IMR-90 (cell line): Measurements from ENCODE around the gene PRSS16. TPM values are rescaled to one million over a fixed set of nuclear protein-coding genes. Genes with fewer than 3 reads are reported as not detected.

Experiments used
- ATAC-seq: fragments of 200-7000 bp; cut with Tn5 transposase; 2 replicates; pipeline ENCODE4 v1.9.1; 2020; ENCODE audit warnings: low read depth, mild to moderate bottlenecking, moderate library complexity
- BruUV-seq: library from RNA; stranded (reverse); fragments of 400-500 nt; replicated peaks from 2 replicates; lab custom pipeline; 2021; lab: Mats Ljungman, UMichigan
- CTCF ChIA-PET: fragments of 300-600 bp; formaldehyde crosslinking; extraction: SDS; loops from one replicate; lab custom pipeline; 2021; ENCODE audit warnings: antibody characterized with exemption; lab: Yijun Ruan, JAX
- POLR2A ChIA-PET: fragments of 300-600 bp; sonication (Branson Sonifier 250); formaldehyde crosslinking; loops from one replicate; lab custom pipeline; 2022; ENCODE audit warnings: antibody characterized with exemption; ENCODE audit not compliant: unreplicated experiment; lab: Charles Lee
- DNase-seq: peaks from one replicate; pipeline ENCODE4 v3.0.0; 2013
- H2AFZ ChIP-seq: replicated peaks from 2 replicates; pipeline ENCODE3; 2013; ENCODE audit warnings: low read length, mild to moderate bottlenecking; ENCODE audit not compliant: poor library complexity
- H2AK5ac ChIP-seq: 2 replicates; pipeline ENCODE4 v1.6.1; 2013; ENCODE audit warnings: low read depth, low read length, inconsistent platforms
- H2AK9ac ChIP-seq: replicated peaks from 2 replicates; pipeline ENCODE3; 2013; ENCODE audit warnings: mild to moderate bottlenecking, low read depth, low read length, moderate library complexity; ENCODE audit not compliant: poor library complexity
- H2BK120ac ChIP-seq: 2 replicates; pipeline ENCODE4 v1.6.1; 2013; ENCODE audit warnings: low read depth, low read length, inconsistent platforms
- H2BK15ac ChIP-seq: 3 replicates; pipeline ENCODE4 v1.6.1; 2013; ENCODE audit warnings: low read depth, low read length, inconsistent platforms
- H2BK20ac ChIP-seq: 2 replicates; pipeline ENCODE4 v1.6.1; 2013; ENCODE audit warnings: low read depth, mild to moderate bottlenecking, inconsistent platforms, low read length, moderate library complexity
- H2BK5ac ChIP-seq: 2 replicates; pipeline ENCODE4 v1.6.1; 2013; ENCODE audit warnings: mild to moderate bottlenecking, low read depth, low read length, inconsistent platforms; ENCODE audit not compliant: poor library complexity, severe bottlenecking
- H3K14ac ChIP-seq: replicated peaks from 2 replicates; pipeline ENCODE4 v1.6.1; 2013; ENCODE audit warnings: low read depth, low read length, inconsistent platforms
- H3K18ac ChIP-seq: 2 replicates; pipeline ENCODE4 v1.6.1; 2013; ENCODE audit warnings: low read depth, low read length, control low read depth
- H3K23ac ChIP-seq: 2 replicates; pipeline ENCODE4 v1.6.1; 2013; ENCODE audit warnings: low read depth, low read length, inconsistent platforms
- H3K27ac ChIP-seq: 2 replicates; pipeline ENCODE4 v1.5.1; 2013; ENCODE audit warnings: mild to moderate bottlenecking, control low read depth, low read length; ENCODE audit not compliant: insufficient read depth
- H3K27me3 ChIP-seq: 2 replicates; pipeline ENCODE4 v1.6.1; 2013; ENCODE audit warnings: low read length; ENCODE audit not compliant: control insufficient read depth, insufficient read depth
- H3K36me3 ChIP-seq: 2 replicates; pipeline ENCODE4 v1.6.1; 2013; ENCODE audit warnings: low read length, mixed read lengths; ENCODE audit not compliant: control insufficient read depth, insufficient read depth
- H3K4ac ChIP-seq: 2 replicates; pipeline ENCODE4 v1.6.1; 2013; ENCODE audit warnings: low read depth, low read length, inconsistent platforms
- H3K4me1 ChIP-seq: 2 replicates; pipeline ENCODE4 v1.6.1; 2013; ENCODE audit warnings: low read length, mixed read lengths; ENCODE audit not compliant: control insufficient read depth, insufficient read depth
- H3K4me2 ChIP-seq: 2 replicates; pipeline ENCODE4 v1.6.1; 2013; ENCODE audit warnings: low read depth, mild to moderate bottlenecking, control low read depth, low read length, moderate library complexity
- H3K4me3 ChIP-seq: 2 replicates; pipeline ENCODE4 v1.5.1; 2013; ENCODE audit warnings: low read depth, mild to moderate bottlenecking, control low read depth, low read length, moderate library complexity; ENCODE audit not compliant: insufficient read depth
- H3K56ac ChIP-seq: 2 replicates; pipeline ENCODE4 v1.6.1; 2013; ENCODE audit warnings: low read length, inconsistent platforms; ENCODE audit not compliant: insufficient read depth; ENCODE audit errors: extremely low read depth
- H3K79me1 ChIP-seq, 2 experiments: 2 replicates each; pipeline ENCODE4 v1.6.1; 2013; ENCODE audit warnings: low read length in 2 of 2, inconsistent platforms in 1 of 2, low read depth in 1 of 2
- H3K9ac ChIP-seq: 2 replicates; pipeline ENCODE4 v1.6.1; 2013; ENCODE audit warnings: low read depth, low read length, control low read depth
- H3K9me1 ChIP-seq: 2 replicates; pipeline ENCODE4 v1.6.1; 2013; ENCODE audit warnings: low read length, inconsistent platforms; ENCODE audit not compliant: insufficient read depth
- H3K9me3 ChIP-seq: 2 replicates; pipeline ENCODE4 v1.6.1; 2013; ENCODE audit warnings: low read length; ENCODE audit not compliant: control insufficient read depth, insufficient read depth
- H4K20me1 ChIP-seq: 2 replicates; pipeline ENCODE4 v1.6.1; 2013; ENCODE audit warnings: low read length, inconsistent platforms; ENCODE audit not compliant: insufficient read depth
- H4K5ac ChIP-seq: 2 replicates; pipeline ENCODE4 v1.6.1; 2013; ENCODE audit warnings: mild to moderate bottlenecking, low read depth, low read length, control low read depth
- H4K8ac ChIP-seq, 2 experiments: 2 replicates each; pipeline ENCODE4 v1.6.1; 2013; ENCODE audit warnings: low read depth in 2 of 2, low read length in 2 of 2, control low read depth in 1 of 2, inconsistent platforms in 1 of 2
- H4K91ac ChIP-seq: 2 replicates; pipeline ENCODE4 v1.6.1; 2013; ENCODE audit warnings: low read depth, low read length, inconsistent platforms; ENCODE audit not compliant: insufficient read depth
- CEBPB ChIP-seq: IDR thresholded peaks from 2 replicates; pipeline ENCODE4 v1.6.1; 2012; ENCODE audit warnings: low read depth, low read length, improper control_type of control experiment
- CHD1 ChIP-seq: IDR thresholded peaks from 2 replicates; pipeline ENCODE4 v1.6.1; 2012; ENCODE audit warnings: low read depth, low read length, improper control_type of control experiment
- FOS ChIP-seq: fragments of 150-350 bp; IDR thresholded peaks from 2 replicates; pipeline ENCODE4 v1.6.1; 2016; ENCODE audit warnings: low read depth, low read length
- MAFK ChIP-seq: IDR thresholded peaks from 2 replicates; pipeline ENCODE4 v1.6.1; 2012; ENCODE audit warnings: low read depth, low read length, improper control_type of control experiment
- NFE2L2 ChIP-seq: fragments of 150-350 bp; IDR thresholded peaks from 2 replicates; pipeline ENCODE4 v1.6.1; 2016; ENCODE audit warnings: low read depth, mild to moderate bottlenecking, low read length
- POLR2A ChIP-seq: IDR thresholded peaks from 2 replicates; pipeline ENCODE4 v1.6.1; 2012; ENCODE audit warnings: mild to moderate bottlenecking, low read depth, low read length
- RCOR1 ChIP-seq: IDR thresholded peaks from 2 replicates; pipeline ENCODE4 v1.6.1; 2012; ENCODE audit warnings: mild to moderate bottlenecking, low read length, improper control_type of control experiment; ENCODE audit not compliant: insufficient replicate concordance
- SMC3 ChIP-seq: fragments of 150-350 bp; IDR thresholded peaks from 2 replicates; pipeline ENCODE4 v1.6.1; 2016; ENCODE audit warnings: low read depth, mild to moderate bottlenecking, antibody characterized with exemption, low read length, moderate library complexity
- WGBS, 2 experiments: methylation state at CpG; one replicate each; pipeline versions ENCODE4 v1.1.5 to v1.1.7; 2013; ENCODE audit warnings: missing lambda C conversion rate in 2 of 2; ENCODE audit not compliant: insufficient read length in 1 of 2; ENCODE audit errors: extremely low coverage in 2 of 2; 5-methylcytosine and 5-hydroxymethylcytosine counted together
- dilution Hi-C: fragments of 300-500 bp; cut with HindIII; formaldehyde crosslinking; loops from one replicate; pipeline ENCODE4 v1.14.3; 2018; ENCODE audit warnings: low sequenced_read_pairs; ENCODE audit not compliant: unreplicated experiment
- in situ Hi-C: fragments of 300-500 bp; cut with MboI; formaldehyde crosslinking; loops from 3 replicates; pipeline ENCODE4 v1.14.3; 2019; ENCODE audit warnings: low sequenced_read_pairs, inconsistent platforms, mixed read lengths
- intact Hi-C: fragments of 100-400 bp; cut with micrococcal nuclease; formaldehyde crosslinking; loops from 2 replicates; pipeline ENCODE4 v1.10.0; 2022
- polyA plus RNA-seq, 3 experiments: library from polyadenylated mRNA; depleted of rRNA; stranded (reverse); fragments of >200 nt; gene quantifications; 2 replicates each; pipeline ENCODE4 v1.2.3, GENCODE V29; 2012; ENCODE audit warnings: low replicate concordance in 1 of 3
- total RNA-seq: library from RNA; depleted of rRNA; stranded (reverse); fragments of >200 nt; gene quantifications from 2 replicates; pipeline ENCODE4 v1.2.3, GENCODE V29; 2012
- TF ChIP-seq, protein P1 (sequence below): conservative IDR thresholded peaks from 2 replicates; pipeline ENCODE4 v1.5.1; 2012; ENCODE audit warnings: mild to moderate bottlenecking, low read depth, low read length, improper control_type of control experiment
- TF ChIP-seq, protein P2 (sequence below): fragments of 150-350 bp; IDR thresholded peaks from 2 replicates; pipeline ENCODE4 v1.6.1; 2017; ENCODE audit warnings: mild to moderate bottlenecking, antibody characterized with exemption, low read length, low read depth

Gene PRSS16
- total and polyA plus RNA-seq, 2 of the 4 experiments (the other 2 are of a cell fraction), result 0.39 TPM; not detected in 1

DNA sequence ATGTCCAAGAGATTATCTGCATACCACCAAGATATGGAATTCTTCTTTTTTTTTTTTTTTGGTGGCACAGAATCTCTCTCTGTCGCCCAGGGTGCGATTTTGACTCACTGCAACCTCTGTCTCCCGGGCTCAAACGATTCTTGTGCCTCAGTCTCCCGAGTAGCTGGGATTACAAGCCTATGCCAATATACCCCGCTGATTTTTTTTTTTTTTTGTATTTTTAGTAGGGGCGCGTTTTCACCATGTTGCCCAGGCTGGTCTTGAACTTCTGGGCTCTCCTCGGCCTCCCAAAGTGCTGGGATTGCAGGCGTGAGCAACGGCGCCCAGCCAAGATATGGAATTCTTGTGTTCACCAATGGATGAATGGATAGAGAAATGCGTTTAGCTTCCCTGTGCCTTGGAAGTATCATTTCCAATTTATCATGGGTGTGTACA, 33.6 kb downstream of the PRSS16 start:
- H2AFZ ChIP-seq, result no peak overlapping the region

More for the DNA sequence above, 33.6 kb downstream of the PRSS16 start:
- no peaks in the 10 kb centered on the region for H3K4me1 ChIP-seq
- no peak overlapping the region for H2BK5ac ChIP-seq
- in situ Hi-C loops (no loop called here), intact Hi-C loops (loop anchor here (5.0 kb wide), 2 partner anchors 191 to 471 kb away; partner anchors contain the start of gene ZNF184), dilution Hi-C loops (no loop called here)
- no peak overlapping the region for H2BK15ac ChIP-seq
- H3K4me3 ChIP-seq, result no peak overlapping the region
- H3K27me3 ChIP-seq, result peaks cover 30% of the 10 kb centered on the region
- no peaks in the 10 kb centered on the region for H3K36me3 ChIP-seq
- no peak overlapping the region for H3K18ac ChIP-seq
- BruUV-seq, result no TSS peak
- H4K91ac ChIP-seq, result no peak overlapping the region
- H3K4ac ChIP-seq, result no peak overlapping the region
- H2BK120ac ChIP-seq, result no peak overlapping the region
- WGBS, 2 experiments, result no CpG with 5 or more reads among the region's 13 CpGs
- H3K56ac ChIP-seq, result no peak overlapping the region
- H3K9ac ChIP-seq, result no peak overlapping the region
- H4K20me1 ChIP-seq, result 0 out of 2 replicates have a peak, but pooled peaks cover 3% of the 10 kb centered on the region
- no peaks in the 10 kb centered on the region for H3K79me1 ChIP-seq
- H3K9me1 ChIP-seq, result no peaks in the 10 kb centered on the region; the same call in 1 of the 2 replicates
- no peak overlapping the region for H2AK9ac ChIP-seq
- H3K9me3 ChIP-seq, result peaks cover 4% of the 10 kb centered on the region
- POLR2A ChIA-PET, result no interaction called here
- no peak overlapping the region for H3K14ac ChIP-seq
- H4K5ac ChIP-seq, result no peak overlapping the region
- no peak for ATAC-seq
- no peak for TF ChIP-seq NFE2L2
- no peak for TF ChIP-seq FOS
- no peak for TF ChIP-seq MAFK
- TF ChIP-seq RCOR1, result no peak
- TF ChIP-seq, protein P1, sequence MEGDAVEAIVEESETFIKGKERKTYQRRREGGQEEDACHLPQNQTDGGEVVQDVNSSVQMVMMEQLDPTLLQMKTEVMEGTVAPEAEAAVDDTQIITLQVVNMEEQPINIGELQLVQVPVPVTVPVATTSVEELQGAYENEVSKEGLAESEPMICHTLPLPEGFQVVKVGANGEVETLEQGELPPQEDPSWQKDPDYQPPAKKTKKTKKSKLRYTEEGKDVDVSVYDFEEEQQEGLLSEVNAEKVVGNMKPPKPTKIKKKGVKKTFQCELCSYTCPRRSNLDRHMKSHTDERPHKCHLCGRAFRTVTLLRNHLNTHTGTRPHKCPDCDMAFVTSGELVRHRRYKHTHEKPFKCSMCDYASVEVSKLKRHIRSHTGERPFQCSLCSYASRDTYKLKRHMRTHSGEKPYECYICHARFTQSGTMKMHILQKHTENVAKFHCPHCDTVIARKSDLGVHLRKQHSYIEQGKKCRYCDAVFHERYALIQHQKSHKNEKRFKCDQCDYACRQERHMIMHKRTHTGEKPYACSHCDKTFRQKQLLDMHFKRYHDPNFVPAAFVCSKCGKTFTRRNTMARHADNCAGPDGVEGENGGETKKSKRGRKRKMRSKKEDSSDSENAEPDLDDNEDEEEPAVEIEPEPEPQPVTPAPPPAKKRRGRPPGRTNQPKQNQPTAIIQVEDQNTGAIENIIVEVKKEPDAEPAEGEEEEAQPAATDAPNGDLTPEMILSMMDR, result no peak
- no peak for TF ChIP-seq POLR2A
- TF ChIP-seq, protein P2, sequence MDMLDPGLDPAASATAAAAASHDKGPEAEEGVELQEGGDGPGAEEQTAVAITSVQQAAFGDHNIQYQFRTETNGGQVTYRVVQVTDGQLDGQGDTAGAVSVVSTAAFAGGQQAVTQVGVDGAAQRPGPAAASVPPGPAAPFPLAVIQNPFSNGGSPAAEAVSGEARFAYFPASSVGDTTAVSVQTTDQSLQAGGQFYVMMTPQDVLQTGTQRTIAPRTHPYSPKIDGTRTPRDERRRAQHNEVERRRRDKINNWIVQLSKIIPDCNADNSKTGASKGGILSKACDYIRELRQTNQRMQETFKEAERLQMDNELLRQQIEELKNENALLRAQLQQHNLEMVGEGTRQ, result no peak
- TF ChIP-seq CEBPB, result no peak
- no peak for TF ChIP-seq CHD1
- TF ChIP-seq SMC3, result no peak
- H3K27ac ChIP-seq, result no peak overlapping the region
- H3K4me2 ChIP-seq, result no peak overlapping the region
- H3K23ac ChIP-seq, result no peak overlapping the region
- DNase-seq, result no peak
- no peak overlapping the region for H2AK5ac ChIP-seq
- no peak overlapping the region for H4K8ac ChIP-seq
- CTCF ChIA-PET, result interaction anchor here (0.6 kb wide), 1 partner anchor 1651 kb away, joined by 3 read pairs; no protein-coding TSS in a partner anchor
- no peak overlapping the region for H2BK20ac ChIP-seq
